Measurements from ENCODE around the gene SPRED3. TPM values are rescaled to one million over a fixed set of nuclear protein-coding genes. Genes with fewer than 3 reads are reported as not detected.
A peak's percentile ranks its signal among the peaks of the same experiment; 100 is the strongest.

SPRED3 gene
- total and polyA plus RNA-seq, 9 of the 15 experiments (the other 6 are each of a cell fraction or from before 2014, with no cell fraction given) = 0.05 to 1.3 (median 0.36) TPM

- TF ChIP-seq TBL1XR1 (IDR thresholded peaks at IDR 0.05; ENCODE audit: low read length in 2 of 2) (no peak), WHSC1 (IDR thresholded peaks at IDR 0.05; ENCODE audit: low read length) (no peak), TBP (optimal IDR thresholded peaks at IDR 0.05; ENCODE audit: low read depth, low read length) (no peak), SMARCE1 (IDR thresholded peaks at IDR 0.05) (0 out of 2 replicates have a peak, but pooled peaks have one; percentile 34), MAFK (IDR thresholded peaks at IDR 0.05; ENCODE audit: low read length) (no peak), HNRNPL (IDR thresholded peaks at IDR 0.05; ENCODE audit: low read depth, low read length) (no peak), SMARCA5 (IDR thresholded peaks at IDR 0.05) (peak; percentile 74; the same call in 1 of the 2 replicates), POLR2H (tag; IDR thresholded peaks at IDR 0.05; ENCODE audit: low read depth) (no peak), ZNF140 (CRISPR knock-in tag; IDR thresholded peaks at IDR 0.05) (no peak), ZNF431 (CRISPR knock-in tag; IDR thresholded peaks at IDR 0.05) (no peak), SMARCC2 (IDR thresholded peaks at IDR 0.05; ENCODE audit: low read depth) (no peak), GTF2A2 (tag; IDR thresholded peaks at IDR 0.05) (no peak), ZNF561 (CRISPR knock-in tag; conservative IDR thresholded peaks at IDR 0.05) (no peak), ESRRA (IDR thresholded peaks at IDR 0.05; ENCODE audit: borderline replicate concordance, low read depth) (no peak), KAT2B (IDR thresholded peaks at IDR 0.05; ENCODE audit: low read depth, low read length) (no peak), GTF2F1 (IDR thresholded peaks at IDR 0.05; ENCODE audit: low read depth, low read length) (no peak), BCOR (IDR thresholded peaks at IDR 0.05) (peak; percentile 97), ZBTB43 (CRISPR knock-in tag; IDR thresholded peaks at IDR 0.05) (no peak), ZKSCAN1 (IDR thresholded peaks at IDR 0.05; ENCODE audit: low read depth, low read length) (no peak), BHLHE40 (IDR thresholded peaks at IDR 0.05; ENCODE audit: low read length) (0 out of 2 replicates have a peak, but pooled peaks have one; percentile 7), SRSF1 (IDR thresholded peaks at IDR 0.05; ENCODE audit: low read depth, low read length) (no peak), TRIM24 (IDR thresholded peaks at IDR 0.05) (no peak), TOE1 (IDR thresholded peaks at IDR 0.05; ENCODE audit: borderline replicate concordance) (no peak), TOE1 (CRISPR knock-in tag; IDR thresholded peaks at IDR 0.05; ENCODE audit: borderline replicate concordance, low read depth) (no peak), PCBP1 (IDR thresholded peaks at IDR 0.05; ENCODE audit: low read depth, low read length, poor library complexity, severe bottlenecking) (no peak), ZC3H8 (IDR thresholded peaks at IDR 0.05) (no peak), KAT8 (IDR thresholded peaks at IDR 0.05; ENCODE audit: low read depth) (no peak), PYGO2 (tag; IDR thresholded peaks at IDR 0.05) (no peak)
- TF ChIP-seq, protein P1, sequence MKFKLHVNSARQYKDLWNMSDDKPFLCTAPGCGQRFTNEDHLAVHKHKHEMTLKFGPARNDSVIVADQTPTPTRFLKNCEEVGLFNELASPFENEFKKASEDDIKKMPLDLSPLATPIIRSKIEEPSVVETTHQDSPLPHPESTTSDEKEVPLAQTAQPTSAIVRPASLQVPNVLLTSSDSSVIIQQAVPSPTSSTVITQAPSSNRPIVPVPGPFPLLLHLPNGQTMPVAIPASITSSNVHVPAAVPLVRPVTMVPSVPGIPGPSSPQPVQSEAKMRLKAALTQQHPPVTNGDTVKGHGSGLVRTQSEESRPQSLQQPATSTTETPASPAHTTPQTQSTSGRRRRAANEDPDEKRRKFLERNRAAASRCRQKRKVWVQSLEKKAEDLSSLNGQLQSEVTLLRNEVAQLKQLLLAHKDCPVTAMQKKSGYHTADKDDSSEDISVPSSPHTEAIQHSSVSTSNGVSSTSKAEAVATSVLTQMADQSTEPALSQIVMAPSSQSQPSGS (CRISPR knock-in tag; IDR thresholded peaks at IDR 0.05) = no peak
- TF ChIP-seq, protein P2, sequence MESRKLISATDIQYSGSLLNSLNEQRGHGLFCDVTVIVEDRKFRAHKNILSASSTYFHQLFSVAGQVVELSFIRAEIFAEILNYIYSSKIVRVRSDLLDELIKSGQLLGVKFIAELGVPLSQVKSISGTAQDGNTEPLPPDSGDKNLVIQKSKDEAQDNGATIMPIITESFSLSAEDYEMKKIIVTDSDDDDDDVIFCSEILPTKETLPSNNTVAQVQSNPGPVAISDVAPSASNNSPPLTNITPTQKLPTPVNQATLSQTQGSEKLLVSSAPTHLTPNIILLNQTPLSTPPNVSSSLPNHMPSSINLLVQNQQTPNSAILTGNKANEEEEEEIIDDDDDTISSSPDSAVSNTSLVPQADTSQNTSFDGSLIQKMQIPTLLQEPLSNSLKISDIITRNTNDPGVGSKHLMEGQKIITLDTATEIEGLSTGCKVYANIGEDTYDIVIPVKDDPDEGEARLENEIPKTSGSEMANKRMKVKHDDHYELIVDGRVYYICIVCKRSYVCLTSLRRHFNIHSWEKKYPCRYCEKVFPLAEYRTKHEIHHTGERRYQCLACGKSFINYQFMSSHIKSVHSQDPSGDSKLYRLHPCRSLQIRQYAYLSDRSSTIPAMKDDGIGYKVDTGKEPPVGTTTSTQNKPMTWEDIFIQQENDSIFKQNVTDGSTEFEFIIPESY (CRISPR knock-in tag; IDR thresholded peaks at IDR 0.05) = no peak
Observed at GRCh38 chr19:38433268-38433733, 44.8 kb downstream of the SPRED3 start, which contains the start of gene RYR1 (continued).
